GM19467 (cell line): ENCODE results near the gene ATP6V0B.

Experiments
- ATAC-seq: cut with Tn5 transposase; IDR thresholded peaks from one replicate; pipeline ENCODE4 v1.9.1; 2021; ENCODE audit warnings: mild to moderate bottlenecking, moderate library complexity; ENCODE audit not compliant: unreplicated experiment

ATP6V0B gene

DNA sequence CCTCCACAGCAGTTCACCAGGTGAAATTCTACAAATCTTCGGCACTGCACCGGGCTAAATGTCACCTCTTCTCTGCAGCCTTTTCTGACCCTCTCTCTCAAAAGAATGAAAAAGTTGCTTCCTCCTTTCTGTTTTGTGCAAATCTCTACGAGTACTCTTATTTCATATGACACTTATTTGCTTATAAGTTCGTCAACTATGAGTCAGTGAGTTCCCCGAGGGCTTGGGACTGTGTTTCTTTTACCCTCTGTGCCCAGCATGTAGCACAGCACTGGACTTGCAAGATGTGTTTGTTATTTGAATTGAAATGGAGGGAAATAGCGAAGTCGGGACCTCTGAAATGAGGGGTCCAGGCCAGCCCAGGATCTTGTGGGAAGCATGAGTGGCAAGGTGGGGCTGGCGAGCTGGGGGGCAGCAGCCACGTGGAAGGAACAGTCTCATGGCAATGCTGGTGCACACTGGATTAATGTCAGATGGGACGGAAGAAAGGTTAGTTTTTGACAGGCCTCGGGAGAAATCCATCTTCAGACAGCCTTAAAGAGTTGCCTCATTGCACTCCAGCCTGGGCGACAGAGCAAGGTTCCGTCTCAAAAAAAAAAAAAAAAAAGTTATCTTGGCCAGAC, 50.3 kb downstream of the ATP6V0B start:
- ATAC-seq, result no peak

DNA sequence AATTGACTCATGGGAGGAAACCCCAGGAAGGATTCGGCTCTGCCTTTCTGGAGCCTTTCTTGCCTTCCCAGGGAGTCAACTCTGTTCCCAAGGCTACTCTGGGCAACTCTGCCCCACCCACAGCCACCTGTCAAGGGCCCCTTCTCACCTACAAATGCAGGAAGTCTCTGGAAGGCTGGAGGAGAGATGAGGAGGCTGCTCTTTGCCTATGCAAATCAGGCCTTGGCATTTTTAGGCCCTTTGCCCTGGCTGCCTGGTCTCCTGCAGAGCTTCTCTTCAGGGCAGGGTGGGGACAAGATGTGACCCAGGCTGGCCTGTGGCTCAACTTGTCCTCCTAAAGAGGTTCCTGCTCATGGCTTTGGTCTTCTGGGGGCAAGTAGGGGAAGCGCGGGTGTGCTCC, 51.1 kb downstream of the ATP6V0B start:
- no peak for ATAC-seq

DNA sequence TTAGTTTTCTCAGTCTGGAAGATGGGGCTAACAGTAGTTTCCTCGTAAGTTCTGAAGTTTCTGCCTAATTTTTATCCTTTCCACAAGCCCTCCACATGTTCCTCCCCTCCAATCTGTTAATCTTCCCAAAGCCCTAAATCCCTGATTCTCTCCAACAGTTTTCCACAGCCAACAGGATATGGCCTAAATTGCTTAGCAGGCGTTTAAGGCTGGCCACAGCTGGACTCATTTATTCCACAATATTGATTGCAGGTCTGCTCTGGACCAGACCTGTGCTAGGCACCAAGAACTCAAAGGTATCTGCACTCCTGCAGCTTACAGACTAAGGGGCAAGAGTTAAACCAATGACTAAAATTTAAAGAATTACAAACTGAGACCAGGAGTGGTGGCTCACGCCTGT, 52.6 kb downstream of the ATP6V0B start:
- no peak for ATAC-seq
